Measurements from ENCODE around the gene PAWR.

GRCh38 chr12:79546466-79547043, 144.2 kb downstream of the PAWR start:
- TF ChIP-seq CTCF (conservative IDR thresholded peaks at IDR 0.05; ENCODE audit: low read depth in 2 of 2) (no peak), EZH2 (IDR thresholded peaks at IDR 0.05; ENCODE audit: low read depth, unreplicated experiment) (no peak), POLR2AphosphoS5 (IDR thresholded peaks at IDR 0.05; ENCODE audit: low read depth) (no peak), ETS1 (IDR thresholded peaks at IDR 0.05) (no peak), REST (IDR thresholded peaks at IDR 0.05; ENCODE audit: unreplicated experiment) (no peak), JUNB (IDR thresholded peaks at IDR 0.05; ENCODE audit: unreplicated experiment) (no peak), EZH2phosphoT487 (IDR thresholded peaks at IDR 0.05; ENCODE audit: unreplicated experiment) (no peak), CREB1 (CRISPR knock-in tag; IDR thresholded peaks at IDR 0.05; ENCODE audit: low read depth) (no peak), ZNF114 (CRISPR knock-in tag; IDR thresholded peaks at IDR 0.05) (no peak), ZNF462 (CRISPR knock-in tag; IDR thresholded peaks at IDR 0.05) (no peak)
